Measurements from ENCODE around the gene DHX34.

DHX34 gene

DNA sequence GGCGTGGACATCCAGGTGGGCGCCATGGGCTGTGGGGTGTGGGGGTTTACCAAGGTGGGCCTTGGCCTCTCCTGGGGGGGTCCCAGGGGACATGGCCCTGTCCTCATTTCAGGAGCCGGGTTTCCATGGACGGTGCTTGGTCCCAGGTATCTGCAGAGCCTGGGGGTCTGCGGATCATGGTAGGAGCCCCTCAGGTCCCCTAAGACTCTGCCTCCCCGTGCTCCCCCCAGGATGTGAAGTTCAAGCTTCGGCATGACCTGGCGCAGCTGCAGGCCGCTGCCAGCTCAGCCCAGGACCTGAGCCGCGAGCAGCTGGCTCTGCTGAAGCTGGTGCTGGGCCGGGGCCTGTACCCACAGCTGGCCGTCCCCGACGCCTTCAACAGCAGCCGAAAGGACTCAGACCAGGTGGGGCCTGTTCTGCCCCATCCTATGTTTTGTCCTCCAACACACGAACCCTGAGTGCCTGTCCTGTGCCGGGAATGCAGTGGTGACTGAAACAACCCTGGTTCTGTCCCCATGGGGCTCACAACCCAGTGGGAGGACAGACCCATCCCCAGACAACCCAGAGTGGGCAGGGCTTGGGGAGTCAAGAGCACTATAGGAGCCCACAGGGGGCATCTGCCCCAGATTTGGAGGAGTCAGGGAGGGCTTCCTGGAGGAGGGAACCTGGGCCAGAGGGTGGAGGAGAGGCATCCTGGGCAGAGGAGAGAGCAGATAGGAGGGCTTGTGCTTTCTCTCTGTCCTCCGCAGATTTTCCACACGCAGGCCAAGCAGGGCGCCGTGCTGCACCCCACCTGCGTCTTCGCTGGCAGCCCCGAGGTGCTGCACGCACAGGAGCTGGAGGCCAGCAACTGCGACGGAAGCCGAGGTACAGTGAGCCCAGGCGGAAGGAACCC is 26.8 kb downstream of the DHX34 start:
- TF ChIP-seq ZNF843 (tag by site-specific recombination; IDR thresholded peaks at IDR 0.05): no peak
- CTCF ChIA-PET: interaction anchor here (0.6 to 3.1 kb wide), 3 partner anchors 15 to 27 kb away, joined by 3 to 13 read pairs (median 9); partner anchors contain the start of gene DHX34
- POLR2A ChIA-PET: no interaction called here

DNA sequence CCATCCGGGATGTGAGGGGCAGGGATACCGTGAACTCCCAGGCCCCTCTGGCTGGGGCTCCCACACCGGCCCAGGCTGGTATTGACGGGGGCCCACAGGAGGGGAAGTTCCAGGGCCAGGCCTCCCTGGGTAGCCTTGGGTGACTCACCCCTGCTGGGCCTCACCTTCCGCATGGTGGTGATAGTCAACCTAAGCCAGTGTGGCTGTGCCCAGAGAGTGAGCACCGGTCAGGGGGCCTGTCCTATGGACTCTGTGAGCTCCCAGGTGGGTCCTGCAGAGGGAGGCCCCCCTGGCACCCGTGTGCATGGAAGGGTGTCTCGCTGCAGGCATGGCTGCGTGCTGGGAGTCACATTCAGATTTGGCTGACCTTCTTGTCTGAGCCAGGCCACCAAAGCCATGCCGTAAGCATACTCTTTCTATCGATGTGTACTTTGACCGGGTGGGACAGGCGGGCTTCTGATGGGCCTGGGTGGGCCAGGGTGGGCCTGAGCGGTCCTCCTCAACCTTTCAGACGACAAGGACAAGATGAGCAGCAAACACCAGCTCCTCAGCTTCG is 27.6 kb downstream of the DHX34 start:
- H3K36me3 ChIP-seq (ENCODE audit: control insufficient read depth in 2 of 2, insufficient read depth in 1 of 2, low read length in 2 of 2): peaks cover 12 to 93% of the 10 kb centered on the region in 2 experiments; a peak in 2 of 3 replicates
- H3K4me1 ChIP-seq (ENCODE audit: control insufficient read depth, insufficient read depth, low read length): no peaks in the 10 kb centered on the region
- no peaks in the 10 kb centered on the region for H3K9me3 ChIP-seq (ENCODE audit: control insufficient read depth, insufficient read depth, low read depth, low read length)
- H3K27ac ChIP-seq (ENCODE audit: extremely low read depth, low read depth, low read length): no peak overlapping the region
- TF ChIP-seq ZNF510 (tag by site-specific recombination; IDR thresholded peaks at IDR 0.05; ENCODE audit: insufficient replicate concordance): no peak
- TF ChIP-seq ZNF423 (tag by site-specific recombination; IDR thresholded peaks at IDR 0.05): no peak
- peak; percentile 40 for TF ChIP-seq GLIS2 (tag by site-specific recombination; IDR thresholded peaks at IDR 0.05)
- ChIA-PET POLR2A (interaction anchor here (1.5 kb wide), 1 partner anchor 28 kb away, joined by 4 read pairs; the partner anchor contains the start of gene DHX34), CTCF (interaction anchor here (0.6 to 3.1 kb wide), 3 partner anchors 14 to 28 kb away, joined by 3 to 13 read pairs (median 9); partner anchors contain the start of gene DHX34)
- no peak overlapping the region for H3K4me3 ChIP-seq (ENCODE audit: low read depth, low read length)

More for the DNA sequence above, 26.8 kb downstream of the DHX34 start:
- no peak overlapping the region for H3K4me3 ChIP-seq (ENCODE audit: low read depth, low read length)
- no peaks in the 10 kb centered on the region for H3K4me1 ChIP-seq (ENCODE audit: control insufficient read depth, insufficient read depth, low read length)
- peaks cover 14 to 93% of the 10 kb centered on the region in 2 experiments; a peak in 2 of 3 replicates for H3K36me3 ChIP-seq (ENCODE audit: control insufficient read depth in 2 of 2, insufficient read depth in 1 of 2, low read length in 2 of 2)
- no peaks in the 10 kb centered on the region for H3K9me3 ChIP-seq (ENCODE audit: control insufficient read depth, insufficient read depth, low read depth, low read length)
- H3K27ac ChIP-seq (ENCODE audit: extremely low read depth, low read depth, low read length): no peak overlapping the region

DNA sequence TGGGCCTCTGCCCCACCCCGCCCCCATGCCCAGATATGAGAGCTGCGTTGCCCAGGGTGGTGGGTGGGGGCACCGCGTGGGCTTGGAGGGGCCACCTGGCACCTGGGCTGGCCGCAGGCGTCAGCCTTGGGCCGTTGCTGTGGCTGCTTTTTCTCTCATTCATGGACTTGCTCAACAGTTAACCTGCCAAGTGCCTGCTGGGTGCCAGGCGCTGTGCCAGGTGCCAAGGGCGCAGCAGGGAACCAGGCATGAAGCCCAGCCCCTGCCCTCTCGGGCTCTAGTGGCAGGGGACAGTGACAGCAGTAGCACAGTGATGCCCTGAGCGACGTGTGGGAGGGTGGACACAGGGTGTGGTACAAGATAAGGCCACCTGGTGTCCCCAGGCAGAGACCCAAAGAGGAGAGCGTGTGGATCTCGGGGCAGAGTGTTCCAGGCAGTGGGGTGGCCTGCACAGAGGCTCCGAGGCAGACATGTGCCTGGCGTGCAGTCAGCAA is 28.1 kb downstream of the DHX34 start:
- H3K27ac ChIP-seq (ENCODE audit: extremely low read depth, low read depth, low read length): no peak overlapping the region
- ChIA-PET POLR2A (interaction anchor here (1.5 kb wide), 1 partner anchor 29 kb away, joined by 4 read pairs; the partner anchor contains the start of gene DHX34), CTCF (interaction anchor here (1.2 to 2.0 kb wide), 2 partner anchors 14 to 28 kb away, joined by 3 to 8 read pairs; partner anchors contain the start of gene DHX34)
- H3K4me1 ChIP-seq (ENCODE audit: control insufficient read depth, insufficient read depth, low read length): no peaks in the 10 kb centered on the region
- H3K9me3 ChIP-seq (ENCODE audit: control insufficient read depth, insufficient read depth, low read depth, low read length): no peaks in the 10 kb centered on the region
- H3K36me3 ChIP-seq (ENCODE audit: control insufficient read depth in 2 of 2, insufficient read depth in 1 of 2, low read length in 2 of 2): peaks cover 13 to 93% of the 10 kb centered on the region in 2 experiments
- H3K4me3 ChIP-seq (ENCODE audit: low read depth, low read length): no peak overlapping the region
- TF ChIP-seq ZFP3 (tag by site-specific recombination; IDR thresholded peaks at IDR 0.05; ENCODE audit: low read depth): no peak

GRCh38 chr19:47377801-47378200 is 28.7 kb downstream of the DHX34 start:
- no peak overlapping the region for H3K27ac ChIP-seq (ENCODE audit: extremely low read depth, low read depth, low read length)
- POLR2A ChIA-PET: interaction anchor here (1.5 kb wide), 1 partner anchor 29 kb away, joined by 4 read pairs; the partner anchor contains the start of gene DHX34
- CTCF ChIA-PET: interaction anchor here (0.9 to 2.0 kb wide), 4 partner anchors 9 to 29 kb away, joined by 3 to 8 read pairs (median 3); partner anchors contain the start of gene DHX34
- H3K36me3 ChIP-seq (ENCODE audit: control insufficient read depth in 2 of 2, insufficient read depth in 1 of 2, low read length in 2 of 2): peaks cover 17 to 89% of the 10 kb centered on the region in 2 experiments
- TF ChIP-seq ZNF514 (tag by site-specific recombination; IDR thresholded peaks at IDR 0.05) (no peak), ZNF391 (tag by site-specific recombination; IDR thresholded peaks at IDR 0.05; ENCODE audit: borderline replicate concordance, low read depth) (no peak), ZFP37 (tag by site-specific recombination; IDR thresholded peaks at IDR 0.05) (no peak), ZIC2 (tag by site-specific recombination; IDR thresholded peaks at IDR 0.05) (no peak), ZNF155 (tag by site-specific recombination; IDR thresholded peaks at IDR 0.05) (no peak), ZNF529 (tag by site-specific recombination; IDR thresholded peaks at IDR 0.05; ENCODE audit: insufficient replicate concordance) (no peak), ZNF175 (tag by site-specific recombination; IDR thresholded peaks at IDR 0.05) (no peak), ZNF214 (tag by site-specific recombination; IDR thresholded peaks at IDR 0.05; ENCODE audit: borderline replicate concordance) (no peak)
- H3K4me3 ChIP-seq (ENCODE audit: low read depth, low read length): no peak overlapping the region
- no peaks in the 10 kb centered on the region for H3K4me1 ChIP-seq (ENCODE audit: control insufficient read depth, insufficient read depth, low read length)
- H3K9me3 ChIP-seq (ENCODE audit: control insufficient read depth, insufficient read depth, low read depth, low read length): no peaks in the 10 kb centered on the region
